ENCODE measurements around the gene CLMN. TPM values are rescaled to one million over a fixed set of nuclear protein-coding genes. Genes with fewer than 3 reads are reported as not detected.

The CLMN gene
- total and polyA plus RNA-seq, 2 of the 8 experiments (the other 6 are each of a cell fraction or from before 2014, with no cell fraction given), result 1.6 to 8.2 TPM

DNA sequence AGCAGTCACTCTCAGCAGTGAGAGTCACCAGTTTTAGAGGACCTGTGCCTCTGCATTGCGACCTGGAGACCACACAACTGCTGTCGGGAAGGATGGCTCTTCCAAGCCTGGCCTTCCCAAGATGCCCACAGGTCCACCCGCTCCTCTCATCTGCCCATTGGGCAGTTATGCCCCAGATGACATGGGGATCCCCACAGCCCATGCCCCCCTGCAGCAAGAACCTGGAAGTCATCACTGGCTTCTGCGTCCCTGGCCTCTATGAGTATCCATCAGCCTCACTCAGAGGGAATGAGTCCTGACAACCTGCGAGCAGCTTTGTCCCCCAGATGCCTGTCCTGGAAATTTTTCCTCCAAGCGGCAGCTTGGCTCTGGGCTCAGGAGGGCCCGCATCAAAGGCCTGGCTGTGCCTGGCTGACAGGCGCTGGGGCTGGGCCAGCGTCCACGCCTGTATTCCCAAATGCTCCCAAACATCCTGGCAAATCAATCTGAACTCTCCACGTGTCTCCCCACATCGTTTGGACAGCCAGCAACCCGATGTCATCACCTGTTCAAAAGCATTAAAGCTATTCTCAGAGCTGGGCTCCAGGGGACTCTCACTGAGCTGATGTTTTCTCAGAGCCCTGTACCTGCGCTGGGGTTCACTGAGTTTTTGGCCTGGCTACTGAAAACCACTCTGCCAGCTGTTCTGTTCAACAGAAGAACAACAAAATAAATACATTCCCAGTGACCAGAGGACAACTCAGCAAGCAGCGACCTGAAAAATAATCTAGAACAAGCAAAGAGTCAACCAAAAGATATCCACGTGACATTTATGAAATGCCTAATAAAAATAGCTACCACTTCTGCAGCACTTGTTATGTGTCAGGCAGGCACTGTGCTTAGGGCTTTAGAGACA lies 57.8 kb downstream of the CLMN start (continued):
- TF ChIP-seq, protein P1, sequence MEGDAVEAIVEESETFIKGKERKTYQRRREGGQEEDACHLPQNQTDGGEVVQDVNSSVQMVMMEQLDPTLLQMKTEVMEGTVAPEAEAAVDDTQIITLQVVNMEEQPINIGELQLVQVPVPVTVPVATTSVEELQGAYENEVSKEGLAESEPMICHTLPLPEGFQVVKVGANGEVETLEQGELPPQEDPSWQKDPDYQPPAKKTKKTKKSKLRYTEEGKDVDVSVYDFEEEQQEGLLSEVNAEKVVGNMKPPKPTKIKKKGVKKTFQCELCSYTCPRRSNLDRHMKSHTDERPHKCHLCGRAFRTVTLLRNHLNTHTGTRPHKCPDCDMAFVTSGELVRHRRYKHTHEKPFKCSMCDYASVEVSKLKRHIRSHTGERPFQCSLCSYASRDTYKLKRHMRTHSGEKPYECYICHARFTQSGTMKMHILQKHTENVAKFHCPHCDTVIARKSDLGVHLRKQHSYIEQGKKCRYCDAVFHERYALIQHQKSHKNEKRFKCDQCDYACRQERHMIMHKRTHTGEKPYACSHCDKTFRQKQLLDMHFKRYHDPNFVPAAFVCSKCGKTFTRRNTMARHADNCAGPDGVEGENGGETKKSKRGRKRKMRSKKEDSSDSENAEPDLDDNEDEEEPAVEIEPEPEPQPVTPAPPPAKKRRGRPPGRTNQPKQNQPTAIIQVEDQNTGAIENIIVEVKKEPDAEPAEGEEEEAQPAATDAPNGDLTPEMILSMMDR (IDR thresholded peaks at IDR 0.05; ENCODE audit: control extremely low read depth in 1 of 3, insufficient read depth in 1 of 3, low read depth in 1 of 3, low read length in 3 of 3), result no peak
- no peak for TF ChIP-seq SIRT6 (IDR thresholded peaks at IDR 0.05; ENCODE audit: low read length)

Data from H1 (cell line).